H1 (cell line): Measurements from ENCODE around the gene HEXIM1. TPM values are rescaled to one million over a fixed set of nuclear protein-coding genes. Genes with fewer than 3 reads are reported as not detected.

Source experiments
- CTCF ChIA-PET: fragments of 300-600 bp; sonication (Branson Sonifier 250); formaldehyde crosslinking; loops from one replicate; lab custom pipeline; 2021; ENCODE audit not compliant: partially characterized antibody; lab: Charles Lee
- POLR2A ChIA-PET: fragments of 300-600 bp; sonication (Branson Sonifier 250); formaldehyde crosslinking; loops from one replicate; lab custom pipeline; 2021; ENCODE audit warnings: inconsistent platforms; ENCODE audit not compliant: partially characterized antibody; lab: Charles Lee
- DNase-seq, 2 experiments: peaks; one replicate each; pipeline versions ENCODE4 v3.0.0 to v3.0.0-alpha.2; 2010 to 2022; ENCODE audit warnings: low spot score in 2 of 2, low read depth in 1 of 2, mixed read lengths in 1 of 2
- FAIRE-seq: peaks from 2 replicates; lab custom pipeline; 2011; peaks lifted over from hg19 to GRCh38; lab: Jason Lieb, UNC
- H2AFZ ChIP-seq: 2 replicates; pipeline ENCODE4 v1.8.1; 2012; ENCODE audit warnings: low read length, inconsistent platforms
- H2AK5ac ChIP-seq: 2 replicates; pipeline ENCODE4 v1.6.1; 2013; ENCODE audit warnings: low read depth, low read length
- H2BK120ac ChIP-seq: replicated peaks from 2 replicates; pipeline ENCODE3; 2013; ENCODE audit warnings: low read depth, low read length, inconsistent platforms
- H2BK12ac ChIP-seq: 2 replicates; pipeline ENCODE4 v1.6.1; 2013; ENCODE audit warnings: low read depth, low read length
- H2BK15ac ChIP-seq: 2 replicates; pipeline ENCODE4 v1.6.1; 2013; ENCODE audit warnings: low read length
- H2BK20ac ChIP-seq: 2 replicates; pipeline ENCODE4 v1.6.1; 2013; ENCODE audit warnings: low read length
- H2BK5ac ChIP-seq: 2 replicates; pipeline ENCODE4 v1.6.1; 2013; ENCODE audit warnings: low read depth, low read length
- H3K14ac ChIP-seq: 2 replicates; pipeline ENCODE4 v1.6.1; 2013; ENCODE audit warnings: inconsistent platforms; ENCODE audit not compliant: insufficient read length
- H3K18ac ChIP-seq: 2 replicates; pipeline ENCODE4 v1.6.1; 2013; ENCODE audit warnings: low read length; ENCODE audit errors: extremely low read depth
- H3K23ac ChIP-seq: 2 replicates; pipeline ENCODE4 v1.6.1; 2013; ENCODE audit warnings: inconsistent platforms; ENCODE audit not compliant: insufficient read length
- H3K23me2 ChIP-seq: 2 replicates; pipeline ENCODE4 v1.6.1; 2013; ENCODE audit warnings: low read depth, low read length
- H3K27ac ChIP-seq: 2 replicates; pipeline ENCODE4 v1.6.1; 2011; ENCODE audit warnings: low read depth, low read length, inconsistent platforms
- H3K27me3 ChIP-seq, 4 experiments: replicated peaks in 1 of 4; 1 replicate in 1 of 4; 2 replicates in 3 of 4; pipeline versions ENCODE4 v1.6.1 to v1.8.1; 2011 to 2013; ENCODE audit warnings: low read length in 3 of 4, mild to moderate bottlenecking in 3 of 4, inconsistent platforms in 2 of 4, mixed read lengths in 2 of 4, moderate library complexity in 1 of 4; ENCODE audit not compliant: control insufficient read depth in 3 of 4, insufficient read depth in 3 of 4; ENCODE audit errors: extremely low read depth in 1 of 4
- H3K36me3 ChIP-seq, 4 experiments: 2 replicates each; pipeline versions ENCODE4 v1.6.1 to v1.8.1; 2011 to 2013; ENCODE audit warnings: mild to moderate bottlenecking in 4 of 4, low read length in 3 of 4, moderate library complexity in 2 of 4, control low read depth in 1 of 4, inconsistent platforms in 1 of 4; ENCODE audit not compliant: insufficient read depth in 4 of 4, control insufficient read depth in 2 of 4
- H3K4ac ChIP-seq: replicated peaks from 2 replicates; pipeline ENCODE3; 2013; ENCODE audit warnings: low read length, low read depth, mixed read lengths, inconsistent platforms; ENCODE audit not compliant: insufficient read length
- H3K4me1 ChIP-seq, 4 experiments: replicated peaks in 1 of 4; 1 replicate in 1 of 4; 2 replicates in 3 of 4; pipeline versions ENCODE4 v1.6.1 to v1.8.1; 2011 to 2013; ENCODE audit warnings: low read length in 3 of 4, inconsistent platforms in 2 of 4, mixed read lengths in 1 of 4; ENCODE audit not compliant: insufficient read depth in 4 of 4, control insufficient read depth in 3 of 4
- H3K4me2 ChIP-seq, 2 experiments: 2 replicates each; pipeline versions ENCODE4 v1.6.1 to v1.8.1; 2011 to 2013; ENCODE audit warnings: low read depth in 2 of 2, low read length in 2 of 2, control low read depth in 1 of 2, inconsistent platforms in 1 of 2, mild to moderate bottlenecking in 1 of 2; ENCODE audit not compliant: insufficient read depth in 1 of 2
- H3K4me3 ChIP-seq, 4 experiments: fragments of 200-600, 300-600 bp in 1 of 4; sonication (generic), shearing (Covaris generic), sonication (Bioruptor Twin) in 1 of 4; 2 replicates each; pipeline versions ENCODE4 v1.5.1 to v1.8.1; 2011 to 2016; ENCODE audit warnings: low read length in 4 of 4, low read depth in 3 of 4, control low read depth in 2 of 4, inconsistent platforms in 2 of 4, mild to moderate bottlenecking in 2 of 4, mixed read lengths in 1 of 4, moderate library complexity in 1 of 4; ENCODE audit not compliant: insufficient read depth in 2 of 4; ENCODE audit errors: extremely low read depth in 1 of 4
- H3K56ac ChIP-seq: replicated peaks from 2 replicates; pipeline ENCODE3; 2013; ENCODE audit warnings: low read depth, mild to moderate bottlenecking, mixed read lengths, low read length, inconsistent platforms; ENCODE audit not compliant: insufficient read length
- H3K79me1 ChIP-seq: 2 replicates; pipeline ENCODE4 v1.6.1; 2013; ENCODE audit warnings: low read depth, low read length, control low read depth
- H3K79me2 ChIP-seq, 2 experiments: 2 replicates each; pipeline versions ENCODE4 v1.6.1 to v1.8.1; 2012 to 2013; ENCODE audit warnings: low read length in 2 of 2, mild to moderate bottlenecking in 2 of 2, inconsistent platforms in 1 of 2; ENCODE audit not compliant: insufficient read depth in 2 of 2, control insufficient read depth in 1 of 2
- H3K9ac ChIP-seq, 4 experiments: replicated peaks in 1 of 4; 1 replicate in 1 of 4; 2 replicates in 3 of 4; pipeline versions ENCODE4 v1.6.1 to v1.8.1; 2011 to 2013; ENCODE audit warnings: low read depth in 3 of 4, low read length in 3 of 4, control low read depth in 2 of 4, mild to moderate bottlenecking in 2 of 4, moderate library complexity in 2 of 4, inconsistent platforms in 1 of 4; ENCODE audit errors: extremely low read depth in 1 of 4
- H3K9me3 ChIP-seq, 2 experiments: 2 replicates each; pipeline versions ENCODE4 v1.6.1 to v1.8.1; 2012 to 2013; ENCODE audit warnings: mild to moderate bottlenecking in 2 of 2, moderate library complexity in 2 of 2, control low read depth in 1 of 2, inconsistent platforms in 1 of 2, low read depth in 1 of 2, low read length in 1 of 2, mixed read lengths in 1 of 2; ENCODE audit not compliant: insufficient read depth in 2 of 2
- H4K20me1 ChIP-seq, 2 experiments: replicated peaks in 1 of 2; 2 replicates each; pipeline versions ENCODE3 to v1.8.1; 2011 to 2013; ENCODE audit warnings: inconsistent platforms in 2 of 2, low read length in 2 of 2, mild to moderate bottlenecking in 1 of 2; ENCODE audit not compliant: insufficient read depth in 2 of 2, control insufficient read depth in 1 of 2
- H4K5ac ChIP-seq: 2 replicates; pipeline ENCODE4 v1.6.1; 2013; ENCODE audit warnings: low read length, low read depth, mixed read lengths, inconsistent platforms; ENCODE audit not compliant: insufficient read length
- H4K8ac ChIP-seq: 2 replicates; pipeline ENCODE4 v1.8.0; 2013; ENCODE audit warnings: mild to moderate bottlenecking, moderate library complexity, low read length, inconsistent platforms; ENCODE audit not compliant: insufficient read depth; ENCODE audit errors: extremely low read depth
- H4K91ac ChIP-seq: replicated peaks from 2 replicates; pipeline ENCODE3; 2013; ENCODE audit warnings: low read length, mixed read lengths, inconsistent platforms; ENCODE audit not compliant: insufficient read length
- CBX5 ChIP-seq: fragments of 300-800, 300-1000 bp; sonication (generic); IDR thresholded peaks from 2 replicates; pipeline ENCODE4 v1.7.1; 2016; ENCODE audit warnings: antibody characterized with exemption, low read length, low read depth
- E2F6 ChIP-seq: IDR thresholded peaks from 2 replicates; pipeline ENCODE4 v1.6.1; 2012; ENCODE audit warnings: inconsistent platforms
- EGR1 ChIP-seq: IDR thresholded peaks from 2 replicates; pipeline ENCODE4 v1.6.1; 2011; ENCODE audit warnings: low read depth, low read length, borderline replicate concordance
- EZH2 ChIP-seq: fragments of 200-600 bp; sonication (generic); IDR thresholded peaks from 2 replicates; pipeline ENCODE4 v1.7.1; 2012; ENCODE audit warnings: low read depth, mild to moderate bottlenecking, moderate library complexity, low read length, inconsistent platforms; ENCODE audit not compliant: severe bottlenecking
- JUN ChIP-seq: IDR thresholded peaks from 2 replicates; pipeline ENCODE4 v1.6.1; 2011; ENCODE audit warnings: low read depth, mild to moderate bottlenecking, improper control_type of control experiment, low read length
- NRF1 ChIP-seq: IDR thresholded peaks from 2 replicates; pipeline ENCODE4 v1.6.1; 2011; ENCODE audit warnings: mild to moderate bottlenecking, low read depth, low read length, improper control_type of control experiment
- RXRA ChIP-seq: IDR thresholded peaks from 2 replicates; pipeline ENCODE4 v1.6.1; 2011; ENCODE audit warnings: low read depth, mild to moderate bottlenecking, low read length, moderate library complexity; ENCODE audit not compliant: insufficient read depth
- SIX5 ChIP-seq: IDR thresholded peaks from 2 replicates; pipeline ENCODE4 v1.6.1; 2011; ENCODE audit warnings: mild to moderate bottlenecking, low read depth, low read length
- WGBS, 2 experiments: shearing (Covaris generic) in 1 of 2; methylation state at CpG; one replicate each; pipeline versions ENCODE4 v1.1.6 to v1.1.7; 2013 to 2015; ENCODE audit warnings: low lambda C conversion rate in 2 of 2, mixed read lengths in 2 of 2, inconsistent platforms in 1 of 2, low coverage in 1 of 2, missing lambda C conversion rate in 1 of 2; ENCODE audit not compliant: insufficient replicate concordance in 2 of 2, insufficient coverage in 1 of 2, insufficient read length in 1 of 2; ENCODE audit errors: extremely low coverage in 1 of 2, missing lambda C conversion rate in 1 of 2; 5-methylcytosine and 5-hydroxymethylcytosine counted together
- polyA plus RNA-seq, 7 experiments: library from polyadenylated mRNA; depleted of rRNA in 3 of 7; stranded (reverse) in 5 of 7; unstranded in 2 of 7; fragments of >200 nt in 5 of 7; fragments of 200-250 nt in 2 of 7; gene quantifications; 1 replicate in 5 of 7; 2 replicates in 1 of 7; 4 replicates in 1 of 7; pipeline versions ENCODE4 v1.2.1 to v1.2.3, GENCODE V29; 2011 to 2013; ENCODE audit warnings: missing spikeins in 2 of 7, mixed read lengths in 2 of 7
- total RNA-seq: library from RNA; stranded (reverse); fragmentation: NEBNext Ultra II Directional; extraction: Animal tissue kit (Norgen Biotek cat#: 25700); gene quantifications from 2 replicates; pipeline ENCODE4 v1.2.1, GENCODE V29; 2021

HEXIM1 gene
- total and polyA plus RNA-seq, 2 of the 8 experiments (the other 6 are each of a cell fraction or from before 2014, with no cell fraction given) = 9.1 to 38.3 TPM

GRCh38 chr17:45112559-45113423, 35.5 kb upstream of the HEXIM1 start:
- Histone ChIP-seq H3K4me1 (peaks cover 0 to 9% (median 4%) of the 10 kb centered on the region in 4 experiments; a peak in 3 of 7 replicates), H3K4ac (no peak overlapping the region), H2AFZ (no peak overlapping the region), H3K79me2 (no peaks in the 10 kb centered on the region), H3K9ac (no peak overlapping the region), H3K18ac (no peak overlapping the region), H2BK15ac (no peak overlapping the region), H3K23me2 (no peaks in the 10 kb centered on the region), H3K4me3 (no peak overlapping the region), H4K20me1 (peaks cover 4 to 5% of the 10 kb centered on the region in 2 experiments), H2BK5ac (peak overlapping the region; percentile 44), H3K56ac (no peak overlapping the region), H4K8ac (peak overlapping the region; percentile 60; the same call in 1 of the 2 replicates), H3K23ac (no peak overlapping the region), H3K79me1 (no peaks in the 10 kb centered on the region; the same call in 1 of the 2 replicates), H2BK120ac (no peak overlapping the region), H3K14ac (no peak overlapping the region), H4K5ac (no peak overlapping the region), H4K91ac (no peak overlapping the region), H3K36me3 (peaks cover 4 to 14% (median 5%) of the 10 kb centered on the region in 4 experiments; a peak in 4 of 8 replicates), H3K27me3 (no peaks in the 10 kb centered on the region), H3K4me2 (no peak overlapping the region), H2AK5ac (no peak overlapping the region), H3K9me3 (no peaks in the 10 kb centered on the region), H2BK12ac (0 out of 2 replicates have a peak overlapping the region, but pooled peaks have one; percentile 9), H2BK20ac (no peak overlapping the region), H3K27ac (no peak overlapping the region)
- POLR2A ChIA-PET = interaction anchor here (1.1 to 1.2 kb wide), 2 partner anchors 14 to 92 kb away, joined by 4 to 7 read pairs; no protein-coding TSS in a partner anchor
- WGBS, 2 experiments = 85% methylated on average over 23 of the region's 23 CpGs; no CpG with 5 or more reads in 1 of the 2 experiments
- no peak for DNase-seq
- TF ChIP-seq SIX5 = no peak
- TF ChIP-seq RXRA = no peak
- no peak for TF ChIP-seq EZH2
- TF ChIP-seq EGR1 = no peak
- no peak for TF ChIP-seq JUN
- TF ChIP-seq E2F6 = no peak
- TF ChIP-seq NRF1 = no peak
- no peak for TF ChIP-seq CBX5
- CTCF ChIA-PET = interaction anchor here (1.2 to 2.4 kb wide), 7 partner anchors 7 to 193 kb away, joined by 3 to 25 read pairs (median 5); partner anchors contain the start of gene ACBD4
- no peak for FAIRE-seq
